ENCODE data around the gene CASP4. TPM values are rescaled to one million over a fixed set of nuclear protein-coding genes. Genes with fewer than 3 reads are reported as not detected.
A peak's percentile ranks its signal among the peaks of the same experiment; 100 is the strongest.

The CASP4 gene
- total and polyA plus RNA-seq, 4 experiments from 2014 or later = 97.9 to 115 (median 103) TPM

- intact Hi-C loops (cut with micrococcal nuclease) = loop anchor here (1.0 to 2.0 kb wide), 2 partner anchors 53 to 390 kb away; no protein-coding TSS in a partner anchor
- no peaks in the 10 kb centered on the region for H3K27me3 Mint-ChIP-seq
- H3K36me3 Mint-ChIP-seq = no peaks in the 10 kb centered on the region
- Histone ChIP-seq H3K9me3 (ENCODE audit: control insufficient read depth in 1 of 2, low read length in 2 of 2) (no peaks in the 10 kb centered on the region), H3K36me3 (ENCODE audit: insufficient read depth, low read length) (no peaks in the 10 kb centered on the region), H3K27me3 (ENCODE audit: insufficient read depth, low read length) (no peaks in the 10 kb centered on the region), H3K4me3 (ENCODE audit: low read length in 2 of 2) (no peak overlapping the region), H3K27ac (ENCODE audit: low read depth, low read length) (no peak overlapping the region), H3K4me1 (ENCODE audit: insufficient read depth, low read length) (no peaks in the 10 kb centered on the region)
- H3K4me3 Mint-ChIP-seq = no peak overlapping the region
- CTCF ChIA-PET (ENCODE audit: partially characterized antibody) = interaction anchor here (2.5 kb wide), 1 partner anchor 391 kb away, joined by 10 read pairs; no protein-coding TSS in a partner anchor
- no peak for DNase-seq
- no peak overlapping the region for H3K27ac Mint-ChIP-seq
- peaks cover 7 to 11% (median 9%) of the 10 kb centered on the region in 4 donors for H3K4me1 Mint-ChIP-seq
- POLR2A ChIA-PET (ENCODE audit: partially characterized antibody) = no interaction called here
- H3K9me3 Mint-ChIP-seq = no peaks in the 10 kb centered on the region
Measured at GRCh38 chr11:104999721-105000120, 31.3 kb upstream of the CASP4 start.

GRCh38 chr11:104997288-104997687 lies 28.9 kb upstream of the CASP4 start:
- H3K4me1 Mint-ChIP-seq = peaks cover 12 to 20% (median 13%) of the 10 kb centered on the region in 4 donors
- Histone ChIP-seq H3K4me3 (ENCODE audit: low read length in 2 of 2) (no peak overlapping the region), H3K27ac (ENCODE audit: low read depth, low read length) (no peak overlapping the region), H3K27me3 (ENCODE audit: insufficient read depth, low read length) (no peaks in the 10 kb centered on the region), H3K36me3 (ENCODE audit: insufficient read depth, low read length) (no peaks in the 10 kb centered on the region), H3K9me3 (ENCODE audit: control insufficient read depth in 1 of 2, low read length in 2 of 2) (no peaks in the 10 kb centered on the region), H3K4me1 (ENCODE audit: insufficient read depth, low read length) (no peaks in the 10 kb centered on the region)
- no peaks in the 10 kb centered on the region for H3K36me3 Mint-ChIP-seq
- ChIA-PET POLR2A (ENCODE audit: partially characterized antibody) (no interaction called here), CTCF (ENCODE audit: partially characterized antibody) (interaction anchor here (1.1 to 2.5 kb wide), 3 partner anchors 10 to 388 kb away, joined by 3 to 10 read pairs (median 7); no protein-coding TSS in a partner anchor)
- intact Hi-C loops (cut with micrococcal nuclease) = no loop called here
- H3K27me3 Mint-ChIP-seq = no peaks in the 10 kb centered on the region
- no peak for DNase-seq
- H3K4me3 Mint-ChIP-seq = no peak overlapping the region
- H3K9me3 Mint-ChIP-seq = no peaks in the 10 kb centered on the region
- H3K27ac Mint-ChIP-seq = no peak overlapping the region

- H3K9me3 ChIP-seq (ENCODE audit: control insufficient read depth in 1 of 2, low read length in 2 of 2) = no peaks in the 10 kb centered on the region
- no peaks in the 10 kb centered on the region for H3K4me1 ChIP-seq (ENCODE audit: insufficient read depth, low read length)
- no peak overlapping the region for H3K27ac ChIP-seq (ENCODE audit: low read depth, low read length)
- no peak overlapping the region for H3K27ac Mint-ChIP-seq
- H3K27me3 ChIP-seq (ENCODE audit: insufficient read depth, low read length) = no peaks in the 10 kb centered on the region
- CTCF ChIA-PET (ENCODE audit: partially characterized antibody) = no interaction called here
- DNase-seq = no peak
- no peaks in the 10 kb centered on the region for H3K27me3 Mint-ChIP-seq
- no peaks in the 10 kb centered on the region for H3K36me3 ChIP-seq (ENCODE audit: insufficient read depth, low read length)
- intact Hi-C loops (cut with micrococcal nuclease) = no loop called here
- H3K4me1 Mint-ChIP-seq = peaks cover 4 to 13% (median 8%) of the 10 kb centered on the region in 4 donors
- no peaks in the 10 kb centered on the region for H3K36me3 Mint-ChIP-seq
- POLR2A ChIA-PET (ENCODE audit: partially characterized antibody) = no interaction called here
- peaks cover 0 to 2% (median 0%) of the 10 kb centered on the region in 8 donors for H3K9me3 Mint-ChIP-seq
- H3K4me3 Mint-ChIP-seq = peak overlapping the region in 1 of 8 donors; percentile 5
- H3K4me3 ChIP-seq (ENCODE audit: low read length in 2 of 2) = no peak overlapping the region
Measured at GRCh38 chr11:104995001-104995408, 26.6 kb upstream of the CASP4 start.

- Histone ChIP-seq H3K27me3 (ENCODE audit: insufficient read depth, low read length) (no peaks in the 10 kb centered on the region), H3K4me1 (ENCODE audit: insufficient read depth, low read length) (no peaks in the 10 kb centered on the region), H3K36me3 (ENCODE audit: insufficient read depth, low read length) (no peaks in the 10 kb centered on the region), H3K9me3 (ENCODE audit: control insufficient read depth in 1 of 2, low read length in 2 of 2) (no peaks in the 10 kb centered on the region), H3K27ac (ENCODE audit: low read depth, low read length) (no peak overlapping the region), H3K4me3 (ENCODE audit: low read length in 2 of 2) (no peak overlapping the region)
- no peak overlapping the region for H3K4me3 Mint-ChIP-seq
- POLR2A ChIA-PET (ENCODE audit: partially characterized antibody) = no interaction called here
- no peaks in the 10 kb centered on the region for H3K27me3 Mint-ChIP-seq
- CTCF ChIA-PET (ENCODE audit: partially characterized antibody) = no interaction called here
- H3K27ac Mint-ChIP-seq = no peak overlapping the region
- peaks cover 4 to 13% (median 8%) of the 10 kb centered on the region in 4 donors for H3K4me1 Mint-ChIP-seq
- DNase-seq = no peak
- intact Hi-C loops (cut with micrococcal nuclease) = no loop called here
- peaks cover 0 to 3% of the 10 kb centered on the region in 2 donors for H3K36me3 Mint-ChIP-seq
- H3K9me3 Mint-ChIP-seq = peaks cover 0 to 10% (median 5%) of the 10 kb centered on the region in 8 donors
Measured at GRCh38 chr11:104992781-104993180, 24.4 kb upstream of the CASP4 start.

- H3K4me3 Mint-ChIP-seq = no peak overlapping the region
- H3K27ac Mint-ChIP-seq = no peak overlapping the region
- H3K9me3 ChIP-seq (ENCODE audit: control insufficient read depth in 1 of 2, low read length in 2 of 2) = no peaks in the 10 kb centered on the region
- intact Hi-C loops (cut with micrococcal nuclease) = no loop called here
- no peaks in the 10 kb centered on the region for H3K27me3 ChIP-seq (ENCODE audit: insufficient read depth, low read length)
- H3K36me3 ChIP-seq (ENCODE audit: insufficient read depth, low read length) = no peaks in the 10 kb centered on the region
- H3K36me3 Mint-ChIP-seq = peaks cover 0 to 3% of the 10 kb centered on the region in 2 donors
- peaks cover 0 to 10% (median 7%) of the 10 kb centered on the region in 8 donors for H3K9me3 Mint-ChIP-seq
- ChIA-PET CTCF (ENCODE audit: partially characterized antibody) (no interaction called here), POLR2A (ENCODE audit: partially characterized antibody) (no interaction called here)
- peaks cover 0 to 2% of the 10 kb centered on the region in 2 donors for H3K27me3 Mint-ChIP-seq
- no peak overlapping the region for H3K4me3 ChIP-seq (ENCODE audit: low read length in 2 of 2)
- no peak overlapping the region for H3K27ac ChIP-seq (ENCODE audit: low read depth, low read length)
- DNase-seq = no peak
- no peaks in the 10 kb centered on the region for H3K4me1 ChIP-seq (ENCODE audit: insufficient read depth, low read length)
- H3K4me1 Mint-ChIP-seq = peaks cover 4 to 13% (median 8%) of the 10 kb centered on the region in 4 donors
Measured at GRCh38 chr11:104991994-104992393, 23.6 kb upstream of the CASP4 start.

- Mint-ChIP-seq H3K4me1 (peaks cover 0 to 1% (median 0%) of the 10 kb centered on the region in 4 donors), H3K36me3 (peaks cover 0 to 3% of the 10 kb centered on the region in 2 donors), H3K4me3 (no peak overlapping the region), H3K9me3 (peaks cover 0 to 10% (median 6%) of the 10 kb centered on the region in 8 donors), H3K27me3 (peaks cover 0 to 2% of the 10 kb centered on the region in 2 donors), H3K27ac (no peak overlapping the region)
- POLR2A ChIA-PET (ENCODE audit: partially characterized antibody) = no interaction called here
- Histone ChIP-seq H3K36me3 (ENCODE audit: insufficient read depth, low read length) (no peaks in the 10 kb centered on the region), H3K27me3 (ENCODE audit: insufficient read depth, low read length) (no peaks in the 10 kb centered on the region), H3K4me1 (ENCODE audit: insufficient read depth, low read length) (no peaks in the 10 kb centered on the region), H3K9me3 (ENCODE audit: control insufficient read depth in 1 of 2, low read length in 2 of 2) (no peaks in the 10 kb centered on the region), H3K4me3 (ENCODE audit: low read length in 2 of 2) (no peak overlapping the region), H3K27ac (ENCODE audit: low read depth, low read length) (no peak overlapping the region)
- intact Hi-C loops (cut with micrococcal nuclease) = no loop called here
- CTCF ChIA-PET (ENCODE audit: partially characterized antibody) = no interaction called here
- DNase-seq = no peak
Measured at GRCh38 chr11:104984808-104985207, 16.4 kb upstream of the CASP4 start.

GRCh38 chr11:104979839-104980238 lies 11.5 kb upstream of the CASP4 start:
- Mint-ChIP-seq H3K9me3 (peaks cover 0 to 3% (median 0%) of the 10 kb centered on the region in 8 donors), H3K4me3 (no peak overlapping the region), H3K27ac (no peak overlapping the region), H3K36me3 (no peaks in the 10 kb centered on the region), H3K4me1 (peaks cover 0 to 3% (median 0%) of the 10 kb centered on the region in 4 donors), H3K27me3 (no peaks in the 10 kb centered on the region)
- DNase-seq = no peak
- Histone ChIP-seq H3K4me3 (ENCODE audit: low read length in 2 of 2) (no peak overlapping the region), H3K36me3 (ENCODE audit: insufficient read depth, low read length) (no peaks in the 10 kb centered on the region), H3K4me1 (ENCODE audit: insufficient read depth, low read length) (no peaks in the 10 kb centered on the region), H3K27me3 (ENCODE audit: insufficient read depth, low read length) (no peaks in the 10 kb centered on the region), H3K9me3 (ENCODE audit: control insufficient read depth in 1 of 2, low read length in 2 of 2) (no peaks in the 10 kb centered on the region), H3K27ac (ENCODE audit: low read depth, low read length) (no peak overlapping the region)
- CTCF ChIA-PET (ENCODE audit: partially characterized antibody) = no interaction called here
- intact Hi-C loops (cut with micrococcal nuclease) = no loop called here
- POLR2A ChIA-PET (ENCODE audit: partially characterized antibody) = no interaction called here

Measured in CD4-positive, alpha-beta memory T cell (primary cell).